ENCODE measurements around the gene SIRT2.
"Not testable (repeated sequence)": the region's sequence is repeated elsewhere in the genome, so short reads cannot be mapped to it uniquely, and the experiment has no call there.

Gene SIRT2

GRCh38 chr19:38862321-38863059 is 36.9 kb downstream of the SIRT2 start:
- DNase-seq (ENCODE audit: low read depth): no peak
- H3K4me3 ChIP-seq (ENCODE audit: low read depth, low read length): no peak overlapping the region
- TF ChIP-seq CTCF (IDR thresholded peaks at IDR 0.05; ENCODE audit: low read depth, low read length, missing control alignments): no peak

GRCh38 chr19:38861368-38861767 is 38.0 kb downstream of the SIRT2 start:
- DNase-seq (ENCODE audit: low read depth): no peak
- TF ChIP-seq CTCF (IDR thresholded peaks at IDR 0.05; ENCODE audit: low read depth, low read length, missing control alignments): no peak

GRCh38 chr19:38859631-38860204 is 39.7 kb downstream of the SIRT2 start:
- DNase-seq (ENCODE audit: low read depth); H3K4me3 ChIP-seq (ENCODE audit: low read depth, low read length): not testable (repeated sequence)

More at GRCh38 chr19:38861368-38861767, 38.0 kb downstream of the SIRT2 start:
- no peak overlapping the region for H3K4me3 ChIP-seq (ENCODE audit: low read depth, low read length)

- TF ChIP-seq CTCF (IDR thresholded peaks at IDR 0.05; ENCODE audit: low read depth, low read length, missing control alignments): no peak
- DNase-seq (ENCODE audit: low read depth): no peak
- no peak overlapping the region for H3K4me3 ChIP-seq (ENCODE audit: low read depth, low read length)
Measured at GRCh38 chr19:38856813-38857212, 42.6 kb downstream of the SIRT2 start.

GRCh38 chr19:38855751-38856150 is 43.7 kb downstream of the SIRT2 start:
- DNase-seq (ENCODE audit: low read depth); H3K4me3 ChIP-seq (ENCODE audit: low read depth, low read length): not testable (repeated sequence)

- DNase-seq (ENCODE audit: low read depth); H3K4me3 ChIP-seq (ENCODE audit: low read depth, low read length): not testable (repeated sequence)
Measured at GRCh38 chr19:38854961-38855360, 44.5 kb downstream of the SIRT2 start.

- peak overlapping the region; percentile 89 for H3K4me3 ChIP-seq (ENCODE audit: low read depth, low read length)
- no peak for DNase-seq (ENCODE audit: low read depth)
- no peak for TF ChIP-seq CTCF (IDR thresholded peaks at IDR 0.05; ENCODE audit: low read depth, low read length, missing control alignments)
Measured at GRCh38 chr19:38853214-38853613, 46.2 kb downstream of the SIRT2 start.

GRCh38 chr19:38852231-38853044 is 47.0 kb downstream of the SIRT2 start:
- no peak for TF ChIP-seq CTCF (IDR thresholded peaks at IDR 0.05; ENCODE audit: low read depth, low read length, missing control alignments)
- peak overlapping the region; percentile 89 for H3K4me3 ChIP-seq (ENCODE audit: low read depth, low read length)
- DNase-seq (ENCODE audit: low read depth): no peak

Measured in GM12864 (cell line).